Ecto neural progenitor cell (in vitro differentiated cells): ENCODE data around the gene IDUA.

Experiments
- DNase-seq: peaks from one replicate; pipeline ENCODE4 v3.0.0-alpha.2; 2018; ENCODE audit warnings: low spot score

Gene IDUA

GRCh38 chr4:1017211-1017610, 30.4 kb downstream of the IDUA start:
- no peak for DNase-seq

GRCh38 chr4:1017706-1018105, 30.9 kb downstream of the IDUA start:
- DNase-seq: no peak

- DNase-seq: no peak
These were observed 31.5 kb downstream of the IDUA start for GRCh38 chr4:1018147-1019020.

DNA sequence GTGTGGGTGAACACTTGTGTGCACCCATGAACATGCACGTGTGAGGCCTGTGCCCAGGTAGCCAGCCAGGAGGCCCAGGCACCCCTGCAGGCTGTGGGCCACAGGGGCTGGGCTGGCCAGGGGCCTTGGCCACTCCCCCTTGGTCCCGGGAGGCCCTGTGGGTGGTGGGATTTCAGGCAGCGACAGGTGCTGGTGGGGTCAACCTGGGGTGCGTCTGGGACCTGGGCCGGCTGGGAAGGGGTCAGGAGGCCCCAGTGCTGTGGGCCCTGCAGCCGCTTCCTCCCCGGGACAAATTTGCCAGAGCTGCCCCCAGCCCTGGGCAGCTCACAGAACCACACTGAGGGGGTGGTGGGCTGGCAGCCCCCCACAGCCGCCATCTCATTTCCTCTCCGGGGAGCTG, 32.5 kb downstream of the IDUA start:
- DNase-seq: no peak

DNA sequence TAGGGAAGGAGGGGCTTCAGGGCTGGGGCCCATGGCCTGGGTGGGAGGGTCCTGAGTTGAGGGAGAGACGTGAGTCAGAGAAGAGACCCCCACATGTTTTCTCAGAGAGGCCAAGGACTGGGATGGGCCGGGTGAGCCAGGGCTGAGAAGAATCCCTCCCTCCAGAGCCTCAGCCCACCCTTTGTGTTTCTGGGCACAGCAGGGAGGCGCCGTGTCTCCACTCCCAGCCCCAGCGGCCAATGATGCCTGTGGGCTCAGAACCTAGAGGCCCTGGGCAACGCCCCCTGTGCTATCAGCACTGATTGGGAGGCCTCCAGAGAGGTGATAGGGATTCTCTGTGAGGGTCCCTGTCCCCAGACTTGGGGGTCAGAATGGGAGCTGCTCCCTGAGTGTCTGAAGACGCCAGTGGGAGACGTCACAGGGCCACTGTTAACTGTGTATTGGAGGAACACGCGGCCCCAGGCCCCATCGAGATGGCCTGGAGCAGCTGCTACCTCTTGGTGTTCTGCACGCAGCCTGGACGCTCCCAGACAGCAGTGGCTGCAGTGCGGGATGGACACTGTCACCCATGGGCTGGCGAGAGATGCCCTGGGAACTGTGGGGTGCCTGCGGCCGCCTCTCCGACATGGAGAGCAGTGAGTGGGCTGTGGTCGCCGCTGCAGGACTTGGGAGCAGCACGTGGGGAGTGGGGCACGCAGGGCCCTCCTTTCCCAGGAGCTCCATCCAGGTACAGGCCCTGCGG, 33.1 kb downstream of the IDUA start:
- DNase-seq: no peak

DNA sequence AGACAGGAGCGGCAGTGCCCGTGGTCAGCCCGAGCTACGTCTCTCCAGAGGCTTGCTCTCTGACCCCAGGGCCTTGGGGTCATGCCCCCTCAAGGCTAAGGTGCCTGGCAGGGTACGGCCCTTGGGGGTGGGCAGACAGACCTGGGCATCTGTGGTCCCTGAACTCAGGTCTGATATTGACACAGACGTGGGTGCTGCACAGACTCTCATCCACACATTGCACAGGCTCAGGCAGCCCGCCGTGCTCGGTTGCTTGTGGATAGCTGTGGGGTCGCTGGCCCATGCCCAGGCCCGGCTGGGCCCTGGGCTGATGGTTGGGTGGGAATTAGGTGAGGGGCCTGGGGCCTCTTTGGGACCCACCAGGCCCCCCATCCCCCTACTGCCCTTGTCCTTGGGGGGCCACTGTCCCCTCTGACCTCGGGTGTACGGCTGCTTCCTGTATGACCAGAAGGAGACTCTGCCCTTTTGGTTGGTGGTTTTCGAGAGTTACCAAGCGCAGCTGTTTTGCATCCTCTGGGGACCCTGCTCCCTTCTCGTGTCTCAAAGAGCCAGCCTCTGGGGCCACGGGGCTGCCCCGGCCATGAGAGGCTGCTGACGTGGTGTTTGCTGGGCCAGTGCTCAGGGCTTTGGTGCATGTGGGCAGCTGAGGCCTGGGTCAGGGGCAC, 34.7 kb downstream of the IDUA start:
- DNase-seq: no peak

DNA sequence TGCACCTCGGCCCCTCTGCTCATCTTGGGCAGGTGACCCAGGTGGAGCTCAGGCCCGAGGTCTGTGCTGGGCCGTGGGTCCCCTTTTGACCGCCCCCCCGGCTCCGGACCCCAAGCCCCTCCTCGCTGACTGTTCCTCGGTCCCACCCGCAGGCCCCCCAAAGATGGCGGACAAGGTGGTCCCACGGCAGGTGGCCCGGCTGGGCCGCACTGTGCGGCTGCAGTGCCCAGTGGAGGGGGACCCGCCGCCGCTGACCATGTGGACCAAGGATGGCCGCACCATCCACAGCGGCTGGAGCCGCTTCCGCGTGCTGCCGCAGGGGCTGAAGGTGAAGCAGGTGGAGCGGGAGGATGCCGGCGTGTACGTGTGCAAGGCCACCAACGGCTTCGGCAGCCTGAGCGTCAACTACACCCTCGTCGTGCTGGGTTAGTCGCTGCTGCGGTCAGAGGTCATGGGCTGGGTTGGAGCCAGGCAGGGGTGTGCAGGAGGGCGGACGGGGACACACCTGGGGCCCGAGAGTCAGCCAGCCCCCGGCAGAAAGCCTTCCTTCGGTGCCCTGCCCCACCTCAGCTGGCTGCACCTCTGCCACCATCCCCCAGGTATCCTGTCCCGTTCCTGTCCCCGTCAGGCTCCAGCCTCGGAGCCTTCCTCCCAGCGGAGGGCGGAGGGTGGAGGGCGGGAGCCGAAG, 35.4 kb downstream of the IDUA start:
- DNase-seq: no peak

DNA sequence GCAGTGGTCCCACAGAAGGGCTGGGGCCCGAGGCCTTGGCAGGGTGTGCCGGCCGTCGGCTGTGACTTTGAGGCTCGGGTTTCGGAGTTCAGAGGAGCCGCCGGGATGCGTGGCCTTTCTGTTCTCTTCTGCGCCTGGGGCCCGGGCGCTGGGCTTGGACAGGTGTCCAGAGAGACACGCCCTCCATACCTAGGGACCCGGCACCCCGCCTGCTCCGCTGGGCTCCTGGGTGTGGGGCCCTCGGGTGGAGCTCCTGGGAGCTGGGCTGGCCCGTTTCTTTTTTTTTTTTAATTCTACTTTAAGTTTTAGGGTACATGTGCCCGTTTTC, 35.9 kb downstream of the IDUA start:
- no peak for DNase-seq

- no peak for DNase-seq
These were observed 36.3 kb downstream of the IDUA start for GRCh38 chr4:1023075-1023640.

DNA sequence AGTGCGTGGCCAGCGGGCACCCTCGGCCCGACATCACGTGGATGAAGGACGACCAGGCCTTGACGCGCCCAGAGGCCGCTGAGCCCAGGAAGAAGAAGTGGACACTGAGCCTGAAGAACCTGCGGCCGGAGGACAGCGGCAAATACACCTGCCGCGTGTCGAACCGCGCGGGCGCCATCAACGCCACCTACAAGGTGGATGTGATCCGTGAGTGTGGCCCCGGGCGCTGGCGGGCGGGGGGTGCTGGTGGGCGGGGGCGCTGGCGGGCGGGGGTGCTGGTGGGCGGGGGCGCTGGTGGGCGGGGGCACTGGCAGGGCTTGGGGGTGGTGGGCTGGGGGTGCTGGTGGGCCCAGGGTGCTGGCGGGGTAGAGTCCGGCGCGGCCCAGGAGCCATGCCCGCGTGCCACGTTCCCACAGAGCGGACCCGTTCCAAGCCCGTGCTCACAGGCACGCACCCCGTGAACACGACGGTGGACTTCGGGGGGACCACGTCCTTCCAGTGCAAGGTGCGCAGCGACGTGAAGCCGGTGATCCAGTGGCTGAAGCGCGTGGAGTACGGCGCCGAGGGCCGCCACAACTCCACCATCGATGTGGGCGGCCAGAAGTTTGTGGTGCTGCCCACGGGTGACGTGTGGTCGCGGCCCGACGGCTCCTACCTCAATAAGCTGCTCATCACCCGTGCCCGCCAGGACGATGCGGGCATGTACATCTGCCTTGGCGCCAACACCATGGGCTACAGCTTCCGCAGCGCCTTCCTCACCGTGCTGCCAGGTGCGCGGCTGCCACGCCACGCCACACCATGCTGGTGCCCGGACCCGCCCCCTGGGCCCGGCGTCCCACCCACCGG, 37.3 kb downstream of the IDUA start:
- DNase-seq: no peak

DNA sequence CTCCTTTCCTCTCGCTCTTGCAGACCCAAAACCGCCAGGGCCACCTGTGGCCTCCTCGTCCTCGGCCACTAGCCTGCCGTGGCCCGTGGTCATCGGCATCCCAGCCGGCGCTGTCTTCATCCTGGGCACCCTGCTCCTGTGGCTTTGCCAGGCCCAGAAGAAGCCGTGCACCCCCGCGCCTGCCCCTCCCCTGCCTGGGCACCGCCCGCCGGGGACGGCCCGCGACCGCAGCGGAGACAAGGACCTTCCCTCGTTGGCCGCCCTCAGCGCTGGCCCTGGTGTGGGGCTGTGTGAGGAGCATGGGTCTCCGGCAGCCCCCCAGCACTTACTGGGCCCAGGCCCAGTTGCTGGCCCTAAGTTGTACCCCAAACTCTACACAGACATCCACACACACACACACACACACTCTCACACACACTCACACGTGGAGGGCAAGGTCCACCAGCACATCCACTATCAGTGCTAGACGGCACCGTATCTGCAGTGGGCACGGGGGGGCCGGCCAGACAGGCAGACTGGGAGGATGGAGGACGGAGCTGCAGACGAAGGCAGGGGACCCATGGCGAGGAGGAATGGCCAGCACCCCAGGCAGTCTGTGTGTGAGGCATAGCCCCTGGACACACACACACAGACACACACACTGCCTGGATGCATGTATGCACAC, 38.2 kb downstream of the IDUA start:
- DNase-seq: no peak

DNA sequence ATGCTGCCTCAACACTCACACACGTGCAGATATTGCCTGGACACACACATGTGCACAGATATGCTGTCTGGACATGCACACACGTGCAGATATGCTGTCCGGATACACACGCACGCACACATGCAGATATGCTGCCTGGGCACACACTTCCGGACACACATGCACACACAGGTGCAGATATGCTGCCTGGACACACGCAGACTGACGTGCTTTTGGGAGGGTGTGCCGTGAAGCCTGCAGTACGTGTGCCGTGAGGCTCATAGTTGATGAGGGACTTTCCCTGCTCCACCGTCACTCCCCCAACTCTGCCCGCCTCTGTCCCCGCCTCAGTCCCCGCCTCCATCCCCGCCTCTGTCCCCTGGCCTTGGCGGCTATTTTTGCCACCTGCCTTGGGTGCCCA, 39.3 kb downstream of the IDUA start:
- no peak for DNase-seq

DNA sequence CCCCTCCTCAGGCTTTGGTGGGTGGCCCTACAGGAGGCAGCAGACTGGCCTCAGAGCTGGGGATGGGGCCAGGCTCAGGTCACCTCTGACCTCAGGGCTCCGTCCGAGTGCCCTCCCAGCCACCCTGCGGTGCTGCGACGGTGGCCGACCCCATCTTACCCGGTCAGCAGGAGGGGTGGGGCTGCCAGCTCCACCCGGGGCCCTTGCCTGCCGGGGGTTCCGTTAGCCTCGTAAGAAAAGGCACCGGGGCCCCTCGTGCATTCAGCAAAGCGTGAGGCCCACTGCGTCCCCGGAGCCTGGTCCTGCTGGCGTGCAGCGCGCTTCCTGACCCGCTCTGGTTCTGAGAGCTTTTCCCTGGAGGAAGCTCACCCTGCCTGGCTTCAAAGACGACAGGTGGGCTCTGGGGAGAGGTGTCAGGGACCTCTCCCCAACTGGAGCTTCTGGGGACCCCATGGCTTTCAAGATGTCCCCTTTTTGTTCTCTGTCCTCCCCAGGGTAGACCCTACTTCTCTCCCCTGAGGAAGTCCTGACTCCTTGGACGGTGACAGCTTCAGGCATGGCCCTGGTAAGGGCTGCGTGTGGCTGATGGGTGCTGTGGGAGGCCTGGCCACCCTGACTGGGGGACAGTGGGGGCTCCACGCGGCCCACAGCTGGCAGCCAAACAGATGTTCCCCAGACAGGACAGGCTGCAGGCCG, 40.5 kb downstream of the IDUA start:
- no peak for DNase-seq

GRCh38 chr4:1027915-1028238, 41.0 kb downstream of the IDUA start:
- DNase-seq: peak; percentile 59

GRCh38 chr4:1028574-1029220, 41.9 kb downstream of the IDUA start:
- DNase-seq: no peak

GRCh38 chr4:1029529-1029928, 42.7 kb downstream of the IDUA start:
- DNase-seq: no peak

- peak; percentile 58 for DNase-seq
These were observed 43.2 kb downstream of the IDUA start for GRCh38 chr4:1030031-1030430.

- DNase-seq: no peak
These were observed 43.7 kb downstream of the IDUA start for GRCh38 chr4:1030559-1030958.

GRCh38 chr4:1031346-1031745, 44.5 kb downstream of the IDUA start:
- no peak for DNase-seq
